Testis (tissue), 2 donors: Measurements from ENCODE around the gene RSKR.

Experiments used
- POLR2A ChIP-seq: fragments of 450-650 bp; IDR thresholded peaks from one replicate; pipeline ENCODE4 v1.6.1; 2017; ENCODE audit warnings: antibody characterized with exemption, mild to moderate bottlenecking, moderate library complexity
- TF ChIP-seq, protein P1 (sequence below), 3 experiments: fragments of 450-650 bp in 2 of 3; fragments of 200-600 bp in 1 of 3; sonication (generic) in 1 of 3; IDR thresholded peaks; one replicate each; pipeline ENCODE4 v1.5.1; 2016 to 2019; ENCODE audit warnings: antibody characterized with exemption in 3 of 3, mild to moderate bottlenecking in 2 of 3, moderate library complexity in 1 of 3

DNA sequence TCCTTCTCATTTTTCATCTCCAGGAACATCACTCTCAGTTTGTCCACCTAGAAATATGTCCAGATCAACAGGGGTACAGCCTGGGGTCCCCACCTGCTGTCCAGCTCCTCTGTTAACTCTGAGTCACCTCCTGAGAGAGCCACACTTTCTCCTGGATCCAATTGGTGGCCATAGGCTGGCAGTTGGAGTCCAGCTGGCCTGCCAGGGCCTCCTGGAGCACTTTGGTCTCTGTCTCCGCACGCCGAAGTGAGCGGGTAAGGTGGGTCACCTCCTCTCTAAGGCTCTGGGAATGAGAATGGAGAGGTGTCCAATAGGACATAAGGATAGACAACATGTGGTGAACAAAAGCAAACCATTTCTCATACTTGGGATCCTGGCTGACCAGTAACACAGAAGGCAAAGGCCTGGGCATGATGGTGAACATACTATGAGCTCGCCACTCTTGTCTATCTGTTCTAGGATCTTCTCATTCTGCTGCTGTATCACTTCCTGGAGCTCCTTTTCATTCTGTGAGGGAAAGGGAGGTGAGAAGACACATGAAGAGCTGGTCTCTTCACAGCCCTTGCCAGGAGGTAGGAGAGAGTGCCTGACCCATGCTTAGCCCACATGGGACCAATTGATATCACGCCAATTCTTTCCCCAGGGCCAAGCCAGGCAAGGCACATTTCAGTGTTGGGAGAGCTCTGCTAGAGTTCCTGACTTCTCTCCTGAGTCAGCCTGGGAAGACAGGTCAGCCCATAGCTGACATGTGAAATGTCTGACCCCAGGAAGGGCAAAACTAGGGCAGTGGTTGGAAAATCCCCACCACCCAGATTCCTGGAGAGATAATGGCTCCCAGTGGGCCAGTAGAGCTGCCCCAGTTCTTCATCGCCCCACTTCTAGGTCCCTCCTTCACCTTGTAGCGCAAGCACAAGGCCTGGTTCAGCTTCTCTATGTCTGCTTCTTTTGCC lies 35.5 kb downstream of the RSKR start:
- TF ChIP-seq, protein P1, sequence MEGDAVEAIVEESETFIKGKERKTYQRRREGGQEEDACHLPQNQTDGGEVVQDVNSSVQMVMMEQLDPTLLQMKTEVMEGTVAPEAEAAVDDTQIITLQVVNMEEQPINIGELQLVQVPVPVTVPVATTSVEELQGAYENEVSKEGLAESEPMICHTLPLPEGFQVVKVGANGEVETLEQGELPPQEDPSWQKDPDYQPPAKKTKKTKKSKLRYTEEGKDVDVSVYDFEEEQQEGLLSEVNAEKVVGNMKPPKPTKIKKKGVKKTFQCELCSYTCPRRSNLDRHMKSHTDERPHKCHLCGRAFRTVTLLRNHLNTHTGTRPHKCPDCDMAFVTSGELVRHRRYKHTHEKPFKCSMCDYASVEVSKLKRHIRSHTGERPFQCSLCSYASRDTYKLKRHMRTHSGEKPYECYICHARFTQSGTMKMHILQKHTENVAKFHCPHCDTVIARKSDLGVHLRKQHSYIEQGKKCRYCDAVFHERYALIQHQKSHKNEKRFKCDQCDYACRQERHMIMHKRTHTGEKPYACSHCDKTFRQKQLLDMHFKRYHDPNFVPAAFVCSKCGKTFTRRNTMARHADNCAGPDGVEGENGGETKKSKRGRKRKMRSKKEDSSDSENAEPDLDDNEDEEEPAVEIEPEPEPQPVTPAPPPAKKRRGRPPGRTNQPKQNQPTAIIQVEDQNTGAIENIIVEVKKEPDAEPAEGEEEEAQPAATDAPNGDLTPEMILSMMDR (IDR thresholded peaks at IDR 0.05) = no peak
- TF ChIP-seq POLR2A = no peak
